Activated T-helper 9 cell treated with anti-CD3 and anti-CD28 coated beads, Interleukin-2, amount 50 U/mL, for 16 hours (primary cell): ENCODE results near the gene ABHD16A.
"Not testable (repeated sequence)": the region's sequence is repeated elsewhere in the genome, so short reads cannot be mapped to it uniquely, and the experiment has no call there.

ENCODE experiments used
- DNase-seq: peaks from one replicate; pipeline ENCODE4 v3.0.0-alpha.2; 2020; ENCODE audit warnings: low read depth

ABHD16A gene

DNA sequence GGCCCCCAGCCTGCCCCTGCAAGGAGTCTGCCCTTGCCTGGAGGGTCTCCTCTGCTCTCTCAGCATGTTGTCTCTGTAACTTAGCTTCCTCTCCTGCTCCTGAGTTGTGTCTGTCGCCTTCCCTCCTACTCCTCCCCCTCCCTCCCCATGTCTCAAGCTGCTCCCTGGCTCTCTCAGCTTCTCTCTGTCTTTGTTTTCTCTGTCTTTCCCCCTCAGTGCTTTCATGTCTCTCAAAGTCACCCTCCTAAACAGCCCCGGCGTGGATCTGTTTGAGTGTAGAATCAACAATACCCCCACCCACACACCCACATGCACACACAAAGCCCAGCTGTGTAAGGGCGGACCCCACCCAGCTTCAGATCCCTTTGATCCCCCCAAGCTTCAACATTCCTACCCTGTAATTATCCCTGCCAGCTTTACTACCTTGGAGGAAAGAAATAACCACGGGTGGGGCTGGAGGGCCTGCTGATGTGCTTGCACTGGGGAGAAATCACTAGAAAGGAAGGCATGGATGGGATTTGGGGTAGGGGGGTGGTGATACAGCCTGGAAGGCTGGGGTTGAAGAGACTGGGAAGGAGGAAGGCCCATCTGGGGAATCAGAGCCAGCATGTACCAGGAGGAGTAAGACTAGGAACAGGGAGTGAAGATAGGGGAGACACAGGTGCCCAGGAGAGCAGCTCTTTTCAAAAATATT is 11.0 kb upstream of the ABHD16A start:
- no peak for DNase-seq

DNA sequence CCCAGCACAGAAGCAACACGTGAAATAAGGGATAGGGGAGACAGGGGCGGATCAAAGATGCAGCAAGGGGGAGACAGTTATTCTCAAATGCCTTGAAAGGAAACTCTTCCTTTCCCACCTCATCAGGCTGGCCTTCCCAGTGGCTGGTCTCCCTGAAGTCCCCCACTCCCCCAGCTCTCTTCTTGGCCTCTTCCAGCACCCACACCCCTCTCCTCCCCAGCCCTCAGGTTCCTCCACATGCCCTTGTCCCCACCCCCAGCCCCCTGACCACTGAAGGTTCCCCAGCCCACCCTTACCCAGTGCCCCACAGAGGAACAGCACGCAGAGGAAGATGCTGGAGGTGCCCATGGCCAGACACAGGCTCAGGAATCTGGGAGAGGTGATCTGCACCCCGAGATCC is 10.3 kb upstream of the ABHD16A start:
- no peak for DNase-seq

- DNase-seq = no peak
Measured at GRCh38 chr6:31712296-31712695, 9.2 kb upstream of the ABHD16A start.

DNA sequence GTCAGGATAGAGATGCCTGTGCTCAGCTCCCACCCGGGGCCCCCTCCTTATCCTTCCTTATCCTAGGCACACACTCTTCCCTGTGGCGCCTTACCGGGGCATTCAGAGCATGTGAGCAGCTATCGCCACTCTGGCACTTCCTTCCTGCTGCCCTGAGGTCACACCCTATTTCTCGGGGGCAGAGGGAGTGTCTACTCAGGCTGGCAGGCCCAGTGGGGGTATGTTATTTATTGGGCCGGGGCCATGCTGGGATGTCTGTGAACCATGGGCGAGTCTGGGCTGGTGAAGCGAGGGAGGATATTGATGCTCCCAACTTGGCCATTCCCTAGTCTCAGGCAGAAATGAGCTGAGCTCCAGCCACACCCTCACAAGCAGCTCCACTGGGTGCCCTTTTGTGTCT is 8.1 kb upstream of the ABHD16A start:
- DNase-seq = no peak

DNA sequence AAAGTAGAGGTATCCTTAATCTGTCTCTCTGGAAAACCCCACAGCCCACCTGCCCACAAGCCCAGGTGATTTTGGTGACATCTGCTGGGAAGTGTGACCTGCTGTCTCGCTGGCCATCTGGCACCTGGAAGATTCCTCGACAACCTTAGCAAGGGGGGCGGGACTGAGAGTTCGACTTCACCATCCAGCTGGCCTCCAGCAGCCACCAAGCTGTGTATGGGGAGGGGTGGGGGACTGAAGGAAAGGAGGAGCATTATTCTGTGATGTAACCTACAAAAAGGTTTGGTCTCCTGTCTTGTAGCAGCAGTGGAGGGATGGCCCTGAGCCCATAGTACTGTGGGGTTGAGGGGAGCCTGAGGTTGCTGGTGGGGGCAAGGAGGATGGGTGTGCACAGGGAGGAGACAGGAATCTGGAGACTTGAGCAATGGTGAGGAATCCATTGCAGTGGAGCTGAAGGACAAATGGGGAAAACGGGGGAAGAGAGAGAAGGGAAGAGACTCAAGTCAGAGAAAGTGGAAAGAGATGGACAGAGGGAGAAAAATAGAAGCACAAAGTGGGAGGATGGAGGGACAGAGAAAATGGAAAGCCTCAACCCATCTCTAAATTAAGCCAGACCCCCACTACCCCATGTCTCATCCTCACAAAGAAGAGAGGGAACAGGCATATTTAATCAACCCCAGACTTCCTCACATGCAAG is 7.5 kb upstream of the ABHD16A start:
- no peak for DNase-seq

- not testable (repeated sequence) for DNase-seq
Measured at GRCh38 chr6:31709157-31709556, 6.0 kb upstream of the ABHD16A start.

DNA sequence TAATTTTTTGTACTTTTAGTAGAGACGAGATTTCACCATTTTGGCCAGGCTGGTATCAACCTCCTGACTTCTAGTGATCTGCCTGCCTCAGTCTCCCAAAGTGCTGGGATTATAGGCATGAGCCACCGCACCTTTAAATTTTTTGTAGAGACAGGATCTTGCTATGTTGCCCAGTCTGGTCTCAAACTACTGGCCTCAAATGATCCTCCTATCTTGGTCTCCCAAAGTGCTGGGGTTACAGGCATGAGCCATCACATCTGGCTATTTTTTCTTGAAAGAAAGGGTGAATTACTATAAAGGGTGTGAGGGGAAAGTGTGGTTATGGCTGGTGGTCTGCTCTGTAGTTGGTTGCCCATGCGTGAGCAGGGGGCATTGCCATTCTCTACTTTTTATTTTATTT is 5.1 kb upstream of the ABHD16A start:
- no peak for DNase-seq

DNA sequence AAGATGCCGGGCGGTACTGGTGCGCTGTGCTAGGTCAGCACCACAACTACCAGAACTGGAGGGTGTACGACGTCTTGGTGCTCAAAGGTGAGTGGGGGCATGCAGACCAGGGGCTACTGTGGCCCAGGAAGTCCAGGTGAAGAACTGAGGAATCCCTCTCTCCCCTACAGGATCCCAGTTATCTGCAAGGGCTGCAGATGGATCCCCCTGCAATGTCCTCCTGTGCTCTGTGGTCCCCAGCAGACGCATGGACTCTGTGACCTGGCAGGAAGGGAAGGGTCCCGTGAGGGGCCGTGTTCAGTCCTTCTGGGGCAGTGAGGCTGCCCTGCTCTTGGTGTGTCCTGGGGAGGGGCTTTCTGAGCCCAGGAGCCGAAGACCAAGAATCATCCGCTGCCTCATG is 4.6 kb upstream of the ABHD16A start:
- no peak for DNase-seq

DNA sequence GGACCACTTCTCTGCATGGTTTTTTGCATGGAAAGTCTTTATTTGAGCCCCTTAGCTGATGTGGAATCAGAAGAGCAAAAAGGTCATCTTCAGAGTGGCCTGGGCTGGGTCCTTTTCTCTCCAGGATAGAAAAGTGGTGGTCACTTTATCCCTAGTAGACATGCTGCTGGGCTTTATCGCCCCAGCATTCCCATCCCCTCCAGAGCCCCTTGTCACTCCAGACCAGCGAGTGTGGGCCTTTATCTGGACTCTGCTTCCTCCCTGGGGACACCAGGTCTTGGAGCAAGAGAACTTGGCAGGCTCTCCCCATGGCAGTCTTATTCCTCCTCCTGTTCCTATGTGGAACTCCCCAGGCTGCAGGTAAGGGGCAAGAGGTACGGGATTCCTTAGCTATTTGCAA is 3.5 kb upstream of the ABHD16A start, which contains the start of gene LY6G6F:
Gene LY6G6F, plus strand, starts transcription at position 268 of the 400 bp plus-strand sequence. Its CDS starts 41 bp downstream, at position 309.
- DNase-seq = no peak

DNA sequence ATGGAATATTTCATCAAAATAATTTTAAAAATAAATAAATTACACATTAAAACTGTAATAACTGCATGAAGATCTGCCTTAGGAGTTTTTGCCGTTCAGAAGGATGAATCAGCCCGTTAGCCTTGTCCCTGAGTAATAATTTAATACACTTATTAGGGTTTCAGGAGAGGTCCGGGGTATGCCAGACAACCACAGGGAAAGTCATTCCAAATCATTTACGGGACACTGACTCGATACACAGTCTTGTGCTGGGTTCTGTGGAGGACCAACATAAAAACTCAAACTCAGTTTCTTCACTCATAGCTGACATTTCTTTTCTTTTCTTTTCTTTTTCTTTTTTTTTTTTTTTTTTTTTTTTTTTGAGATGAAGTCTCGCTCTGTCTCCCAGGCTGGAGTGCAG is 2.8 kb upstream of the ABHD16A start:
- DNase-seq = no peak

DNA sequence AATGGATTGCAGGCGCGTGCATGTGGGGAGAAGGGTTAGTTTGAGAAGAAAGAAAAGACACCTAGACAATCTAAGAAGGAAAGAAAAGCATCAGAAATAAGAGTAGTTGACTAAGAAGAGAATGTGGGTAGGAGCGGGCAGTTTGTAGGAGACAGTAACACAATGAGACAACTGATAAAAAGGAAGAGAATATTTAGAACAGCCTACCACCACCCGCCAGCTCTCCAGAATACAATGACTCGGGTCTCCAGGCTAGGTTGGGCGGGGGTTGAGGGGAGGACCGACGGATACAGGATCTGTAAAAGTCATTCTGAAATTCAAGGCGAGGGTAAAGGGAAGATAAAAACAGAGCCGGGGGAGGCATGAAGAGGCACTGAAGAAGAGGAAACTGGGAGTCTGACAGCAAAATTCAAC is 712 bp downstream of the ABHD16A start:
- no peak for DNase-seq

GRCh38 chr6:31701666-31702404 is 1.3 kb downstream of the ABHD16A start:
- no peak for DNase-seq

- DNase-seq = no peak
Measured at GRCh38 chr6:31700740-31701401, 2.3 kb downstream of the ABHD16A start.

DNA sequence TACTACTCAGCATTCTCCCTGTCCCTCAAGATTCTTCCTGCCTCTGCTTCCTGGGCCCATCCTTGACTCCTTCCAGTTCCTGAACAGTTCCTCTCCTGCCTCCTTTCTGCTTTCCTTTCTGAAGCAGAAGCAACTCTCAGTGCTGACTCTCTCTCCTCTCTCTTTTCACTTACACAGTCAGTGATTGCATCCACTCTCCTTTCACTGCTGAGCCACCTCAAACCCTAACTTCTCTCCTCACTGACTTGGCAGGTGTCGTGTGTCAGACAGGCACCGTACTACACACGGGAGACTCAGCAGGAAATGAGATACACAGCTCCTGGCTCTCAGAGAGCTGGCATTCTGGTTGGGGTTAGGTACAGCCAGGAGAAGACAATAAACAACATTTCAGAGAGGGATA is 5.6 kb downstream of the ABHD16A start:
- DNase-seq = no peak

DNA sequence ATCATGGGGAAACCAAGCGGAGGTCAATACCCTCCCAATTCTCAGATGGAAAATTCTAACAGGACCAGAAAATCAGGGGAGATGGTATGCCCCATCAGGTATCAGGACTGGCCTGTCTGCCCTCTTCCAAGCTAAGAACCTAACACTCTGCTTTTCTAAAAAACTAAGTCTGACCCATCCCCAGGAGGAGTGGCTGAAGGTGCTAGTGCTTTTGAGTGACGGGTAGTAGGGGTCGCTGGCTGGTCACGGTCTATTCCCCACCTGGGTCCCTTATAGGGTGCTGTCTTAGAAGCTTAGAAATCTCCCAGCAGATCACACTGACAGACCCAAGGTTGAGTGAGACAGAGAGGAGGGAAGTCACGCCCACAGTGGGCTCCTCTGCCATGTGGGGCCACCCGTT is 9.6 kb downstream of the ABHD16A start:
- DNase-seq = no peak

DNA sequence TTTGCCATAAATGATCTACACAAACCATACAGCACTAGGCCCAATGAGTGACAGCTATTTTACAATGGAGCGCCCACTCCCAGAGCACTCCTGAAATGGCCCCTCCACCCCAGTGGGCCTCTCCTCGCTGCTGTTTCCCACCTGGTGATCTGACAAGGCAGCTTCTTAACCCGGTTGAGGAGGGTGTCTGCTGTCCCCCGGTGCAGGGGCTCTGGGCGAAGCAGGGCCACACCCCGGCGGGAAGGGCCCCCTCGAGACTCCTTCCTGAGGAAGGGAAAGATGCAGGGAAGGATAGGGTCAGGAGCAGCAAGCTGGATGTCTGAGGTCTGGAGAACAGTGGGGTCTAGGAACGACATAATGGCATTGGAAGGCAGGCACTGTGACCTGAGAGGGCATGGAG is 10.2 kb downstream of the ABHD16A start:
- DNase-seq = no peak

DNA sequence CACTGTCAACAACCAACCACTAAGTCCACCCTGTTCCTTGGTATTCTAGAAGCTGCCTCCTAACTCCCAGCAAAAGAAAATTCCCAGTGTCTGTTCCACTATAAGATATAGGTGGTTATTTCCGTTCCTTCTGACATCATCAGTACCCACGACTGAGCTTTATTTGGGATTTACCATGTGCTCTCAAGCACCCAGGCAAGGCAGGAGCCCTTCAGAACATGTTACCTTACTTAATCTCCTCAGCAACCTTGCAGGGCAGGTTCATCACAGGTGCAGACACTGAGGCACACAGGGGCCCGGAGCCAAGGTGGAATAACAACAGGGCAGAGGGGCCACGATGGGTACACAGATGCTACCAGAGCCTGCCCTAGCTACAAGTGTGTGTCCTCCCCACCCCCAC is 10.8 kb downstream of the ABHD16A start:
- no peak for DNase-seq

GRCh38 chr6:31691564-31692108 is 11.5 kb downstream of the ABHD16A start:
- DNase-seq = no peak

GRCh38 chr6:31691078-31691463 is 12.1 kb downstream of the ABHD16A start:
- no peak for DNase-seq

- DNase-seq = no peak
Measured at GRCh38 chr6:31690231-31691077, 12.7 kb downstream of the ABHD16A start.
